ENCODE results near the gene HOXA9. TPM values are rescaled to one million over a fixed set of nuclear protein-coding genes. Genes with fewer than 3 reads are reported as not detected.

Gene HOXA9
- total and polyA plus RNA-seq, 4 donors: 0.02 to 0.70 TPM; not detected in 2

GRCh38 chr7:27144781-27145164 is 20.6 kb downstream of the HOXA9 start:
- TF ChIP-seq NR2F2 (IDR thresholded peaks at IDR 0.05) (no peak), EGR1 (IDR thresholded peaks at IDR 0.05; ENCODE audit: low read depth in 2 of 2) (no peak), FOXA2 (IDR thresholded peaks at IDR 0.05) (no peak), GABPA (IDR thresholded peaks at IDR 0.05 in 1 of 2, conservative IDR thresholded peaks at IDR 0.05 in 1 of 2) (no peak), TAF1 (conservative IDR thresholded peaks at IDR 0.05) (no peak), ZBTB33 (IDR thresholded peaks at IDR 0.05) (no peak), HNF4A (conservative IDR thresholded peaks at IDR 0.05) (no peak), FOXA1 (IDR thresholded peaks at IDR 0.05) (no peak), JUND (IDR thresholded peaks at IDR 0.05) (no peak)
- Histone ChIP-seq H3K27ac (ENCODE audit: low read depth in 1 of 2, low read length in 2 of 2) (no peak overlapping the region), H3K9me3 (ENCODE audit: control insufficient read depth in 4 of 4, low read length in 3 of 4) (peaks cover 0 to 11% (median 0%) of the 10 kb centered on the region in 4 donors), H3K4me3 (ENCODE audit: low read depth in 1 of 3, low read length in 3 of 3) (no peak overlapping the region), H3K36me3 (ENCODE audit: control insufficient read depth in 4 of 4, insufficient read depth in 3 of 4, low read depth in 1 of 4, low read length in 3 of 4) (no peaks in the 10 kb centered on the region), H3K27me3 (ENCODE audit: control insufficient read depth in 4 of 4, insufficient read depth in 4 of 4, low read length in 3 of 4) (peaks cover 8 to 33% (median 18%) of the 10 kb centered on the region in 4 donors), H3K9ac (ENCODE audit: low read depth in 1 of 2, low read length in 2 of 2) (no peak overlapping the region), H3K4me1 (ENCODE audit: control insufficient read depth in 4 of 4, insufficient read depth in 4 of 4, low read length in 3 of 4) (peaks cover 2 to 19% (median 7%) of the 10 kb centered on the region in 4 donors)
- 11% methylated on average over 31 of the region's 31 CpGs for WGBS
- DNase-seq (ENCODE audit: low spot score): no peak

- Histone ChIP-seq H3K27me3 (ENCODE audit: control insufficient read depth in 4 of 4, insufficient read depth in 4 of 4, low read length in 3 of 4) (peaks cover 10 to 30% (median 18%) of the 10 kb centered on the region in 4 donors), H3K4me3 (ENCODE audit: low read depth in 1 of 3, low read length in 3 of 3) (peak overlapping the region in 1 of 3 donors; percentile 45), H3K9me3 (ENCODE audit: control insufficient read depth in 4 of 4, low read length in 3 of 4) (peaks cover 0 to 11% (median 0%) of the 10 kb centered on the region in 4 donors), H3K4me1 (ENCODE audit: control insufficient read depth in 4 of 4, insufficient read depth in 4 of 4, low read length in 3 of 4) (peaks cover 2 to 19% (median 10%) of the 10 kb centered on the region in 4 donors), H3K9ac (ENCODE audit: low read depth in 1 of 2, low read length in 2 of 2) (no peak overlapping the region), H3K27ac (ENCODE audit: low read depth in 1 of 2, low read length in 2 of 2) (no peak overlapping the region), H3K36me3 (ENCODE audit: control insufficient read depth in 4 of 4, insufficient read depth in 3 of 4, low read depth in 1 of 4, low read length in 3 of 4) (no peaks in the 10 kb centered on the region)
- 25% methylated on average over 40 of the region's 40 CpGs for WGBS
- DNase-seq (ENCODE audit: low spot score): no peak
- no peak for TF ChIP-seq HNF4A (conservative IDR thresholded peaks at IDR 0.05)
Observed at GRCh38 chr7:27143950-27144780, 21.2 kb downstream of the HOXA9 start.

GRCh38 chr7:27143023-27143949 is 22.1 kb downstream of the HOXA9 start, which contains the start of gene HOXA5:
Gene HOXA5 (minus strand): TSS chr7:27143681. CDS start chr7:27143607, 74 bp downstream.
- Histone ChIP-seq H3K36me3 (ENCODE audit: control insufficient read depth in 4 of 4, insufficient read depth in 3 of 4, low read depth in 1 of 4, low read length in 3 of 4) (no peaks in the 10 kb centered on the region), H3K4me3 (ENCODE audit: low read depth in 1 of 3, low read length in 3 of 3) (peak within 1 kb of the TSS in 2 of 3 donors; percentile 15 to 45), H3K27me3 (ENCODE audit: control insufficient read depth in 4 of 4, insufficient read depth in 4 of 4, low read length in 3 of 4) (peaks cover 5 to 31% (median 16%) of the 10 kb centered on the region in 4 donors), H3K4me1 (ENCODE audit: control insufficient read depth in 4 of 4, insufficient read depth in 4 of 4, low read length in 3 of 4) (peaks cover 1 to 19% (median 10%) of the 10 kb centered on the region in 4 donors), H3K9me3 (ENCODE audit: control insufficient read depth in 4 of 4, low read length in 3 of 4) (peaks cover 0 to 11% (median 0%) of the 10 kb centered on the region in 4 donors), H3K27ac (ENCODE audit: low read depth in 1 of 2, low read length in 2 of 2) (peak within 1 kb of the TSS; percentile 52 to 72), H3K9ac (ENCODE audit: low read depth in 1 of 2, low read length in 2 of 2) (no peak within 1 kb of the TSS)
- DNase-seq (ENCODE audit: low spot score): no peak
- 13% methylated on average over 86 of the region's 86 CpGs for WGBS
- peak; percentile 55 to 62 for TF ChIP-seq RAD21 (IDR thresholded peaks at IDR 0.05)
- peak; percentile 47 for TF ChIP-seq CTCF (IDR thresholded peaks at IDR 0.05; ENCODE audit: low read depth, low read length, missing input control)
- no peak for TF ChIP-seq FOXA2 (IDR thresholded peaks at IDR 0.05)
- TF ChIP-seq NR2F2 (IDR thresholded peaks at IDR 0.05): peak; percentile 26
